ENCODE results near the gene SLC2A8.

DNA sequence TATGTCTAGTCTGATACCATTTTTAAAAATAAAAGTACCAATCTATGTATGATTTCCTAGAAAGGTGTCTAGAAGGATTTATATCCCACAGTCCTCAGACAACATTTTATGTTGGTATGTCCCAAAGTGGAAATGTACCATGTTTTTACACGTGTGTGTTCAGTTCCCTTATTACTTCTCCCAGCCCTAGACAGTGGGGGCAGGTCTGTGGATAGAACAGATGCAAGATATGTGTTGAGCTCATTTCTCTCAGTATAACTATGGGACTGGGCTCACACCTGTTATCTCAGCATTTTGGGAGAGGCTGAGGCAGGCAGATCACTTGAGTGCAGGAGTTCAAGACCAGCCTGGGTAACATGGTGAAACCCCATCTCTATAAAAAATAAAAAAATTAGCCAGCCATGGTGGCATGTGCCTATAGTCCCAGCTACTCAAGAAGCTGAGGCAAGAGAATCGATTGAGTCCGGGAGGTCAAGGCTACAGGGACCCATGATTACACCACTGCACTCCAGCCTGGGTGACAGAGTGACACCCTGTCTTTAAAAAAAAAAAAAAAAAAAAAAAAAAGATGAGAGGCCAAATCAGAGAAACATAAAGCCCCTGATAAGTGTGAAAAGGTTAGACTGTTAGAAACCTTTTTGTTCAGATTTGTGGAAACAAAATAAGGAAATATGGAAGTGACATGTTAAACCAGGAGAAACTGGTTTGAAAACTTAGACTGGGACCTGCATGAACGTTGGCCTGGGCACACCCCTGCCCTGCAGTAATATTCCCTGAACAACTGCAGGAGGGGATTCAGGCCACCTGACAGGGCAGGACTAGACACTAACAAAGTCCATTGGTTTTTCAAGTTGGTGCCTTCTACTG is 7.4 kb upstream of the SLC2A8 start:
- TF ChIP-seq POLR2A (IDR thresholded peaks at IDR 0.05): no peak
- TF ChIP-seq, protein P1, sequence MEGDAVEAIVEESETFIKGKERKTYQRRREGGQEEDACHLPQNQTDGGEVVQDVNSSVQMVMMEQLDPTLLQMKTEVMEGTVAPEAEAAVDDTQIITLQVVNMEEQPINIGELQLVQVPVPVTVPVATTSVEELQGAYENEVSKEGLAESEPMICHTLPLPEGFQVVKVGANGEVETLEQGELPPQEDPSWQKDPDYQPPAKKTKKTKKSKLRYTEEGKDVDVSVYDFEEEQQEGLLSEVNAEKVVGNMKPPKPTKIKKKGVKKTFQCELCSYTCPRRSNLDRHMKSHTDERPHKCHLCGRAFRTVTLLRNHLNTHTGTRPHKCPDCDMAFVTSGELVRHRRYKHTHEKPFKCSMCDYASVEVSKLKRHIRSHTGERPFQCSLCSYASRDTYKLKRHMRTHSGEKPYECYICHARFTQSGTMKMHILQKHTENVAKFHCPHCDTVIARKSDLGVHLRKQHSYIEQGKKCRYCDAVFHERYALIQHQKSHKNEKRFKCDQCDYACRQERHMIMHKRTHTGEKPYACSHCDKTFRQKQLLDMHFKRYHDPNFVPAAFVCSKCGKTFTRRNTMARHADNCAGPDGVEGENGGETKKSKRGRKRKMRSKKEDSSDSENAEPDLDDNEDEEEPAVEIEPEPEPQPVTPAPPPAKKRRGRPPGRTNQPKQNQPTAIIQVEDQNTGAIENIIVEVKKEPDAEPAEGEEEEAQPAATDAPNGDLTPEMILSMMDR (IDR thresholded peaks at IDR 0.05): no peak
- no peak for TF ChIP-seq POLR2AphosphoS5 (IDR thresholded peaks at IDR 0.05)
- TF ChIP-seq EP300 (IDR thresholded peaks at IDR 0.05): no peak
